Measurements from ENCODE around the gene MRPS18A. TPM values are rescaled to one million over a fixed set of nuclear protein-coding genes. Genes with fewer than 3 reads are reported as not detected.

MRPS18A gene
- total and polyA plus RNA-seq, 2 of the 13 experiments (the other 11 are each of a cell fraction or from before 2014, with no cell fraction given) = 87.8 to 89.1 TPM

DNA sequence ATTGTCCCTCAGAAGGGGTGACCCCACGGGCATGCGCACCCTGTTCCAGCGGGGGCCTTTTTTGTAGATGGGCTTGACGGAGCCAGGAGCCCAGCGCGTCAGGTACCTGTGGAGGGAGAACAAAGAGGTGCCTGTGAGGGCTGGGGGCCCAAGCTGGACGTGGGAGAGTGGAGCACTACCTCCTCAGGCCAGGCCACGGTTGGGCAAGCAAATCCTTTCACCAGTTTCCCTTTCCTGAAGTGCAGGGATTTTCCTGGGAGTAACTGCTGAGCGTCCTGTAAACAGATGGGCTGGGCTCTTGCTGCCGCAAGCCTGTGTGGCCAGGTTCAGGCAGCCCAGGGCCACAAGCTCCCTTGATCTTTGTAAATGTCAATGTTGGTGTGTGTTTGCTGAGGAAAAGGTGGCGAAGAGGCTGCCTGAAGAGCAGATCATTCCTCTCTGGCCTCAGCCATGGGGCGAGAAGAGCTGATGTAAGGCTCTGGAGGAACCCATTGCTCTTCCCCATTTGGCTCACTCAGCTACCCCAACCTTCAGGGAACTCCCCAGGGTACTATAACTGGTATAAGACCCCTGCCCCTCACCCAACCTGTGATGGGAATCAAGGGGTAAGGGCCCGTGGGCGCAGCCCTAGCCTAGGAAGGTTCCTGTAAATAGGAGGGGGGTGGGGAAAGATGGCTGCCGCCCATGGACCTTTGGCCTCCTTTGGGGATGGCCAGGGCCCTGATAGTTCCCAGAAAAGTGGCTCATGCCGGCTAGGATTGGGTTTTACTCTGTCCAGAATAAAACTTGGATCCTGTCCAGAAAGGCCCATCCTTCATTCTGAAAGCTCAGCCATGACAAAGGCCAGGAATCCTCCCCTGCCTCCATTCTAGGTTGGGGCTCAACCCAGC is 15.5 kb downstream of the MRPS18A start (continued):
- TF ChIP-seq, protein P1, sequence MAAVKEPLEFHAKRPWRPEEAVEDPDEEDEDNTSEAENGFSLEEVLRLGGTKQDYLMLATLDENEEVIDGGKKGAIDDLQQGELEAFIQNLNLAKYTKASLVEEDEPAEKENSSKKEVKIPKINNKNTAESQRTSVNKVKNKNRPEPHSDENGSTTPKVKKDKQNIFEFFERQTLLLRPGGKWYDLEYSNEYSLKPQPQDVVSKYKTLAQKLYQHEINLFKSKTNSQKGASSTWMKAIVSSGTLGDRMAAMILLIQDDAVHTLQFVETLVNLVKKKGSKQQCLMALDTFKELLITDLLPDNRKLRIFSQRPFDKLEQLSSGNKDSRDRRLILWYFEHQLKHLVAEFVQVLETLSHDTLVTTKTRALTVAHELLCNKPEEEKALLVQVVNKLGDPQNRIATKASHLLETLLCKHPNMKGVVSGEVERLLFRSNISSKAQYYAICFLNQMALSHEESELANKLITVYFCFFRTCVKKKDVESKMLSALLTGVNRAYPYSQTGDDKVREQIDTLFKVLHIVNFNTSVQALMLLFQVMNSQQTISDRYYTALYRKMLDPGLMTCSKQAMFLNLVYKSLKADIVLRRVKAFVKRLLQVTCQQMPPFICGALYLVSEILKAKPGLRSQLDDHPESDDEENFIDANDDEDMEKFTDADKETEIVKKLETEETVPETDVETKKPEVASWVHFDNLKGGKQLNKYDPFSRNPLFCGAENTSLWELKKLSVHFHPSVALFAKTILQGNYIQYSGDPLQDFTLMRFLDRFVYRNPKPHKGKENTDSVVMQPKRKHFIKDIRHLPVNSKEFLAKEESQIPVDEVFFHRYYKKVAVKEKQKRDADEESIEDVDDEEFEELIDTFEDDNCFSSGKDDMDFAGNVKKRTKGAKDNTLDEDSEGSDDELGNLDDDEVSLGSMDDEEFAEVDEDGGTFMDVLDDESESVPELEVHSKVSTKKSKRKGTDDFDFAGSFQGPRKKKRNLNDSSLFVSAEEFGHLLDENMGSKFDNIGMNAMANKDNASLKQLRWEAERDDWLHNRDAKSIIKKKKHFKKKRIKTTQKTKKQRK (IDR thresholded peaks at IDR 0.05; ENCODE audit: low read length) = no peak
- TF ChIP-seq, protein P2, sequence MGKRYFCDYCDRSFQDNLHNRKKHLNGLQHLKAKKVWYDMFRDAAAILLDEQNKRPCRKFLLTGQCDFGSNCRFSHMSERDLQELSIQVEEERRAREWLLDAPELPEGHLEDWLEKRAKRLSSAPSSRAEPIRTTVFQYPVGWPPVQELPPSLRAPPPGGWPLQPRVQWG (CRISPR knock-in tag; IDR thresholded peaks at IDR 0.05; ENCODE audit: borderline replicate concordance, low read depth) = no peak
- TF ChIP-seq ZNF773 (CRISPR knock-in tag; IDR thresholded peaks at IDR 0.05; ENCODE audit: borderline replicate concordance) (no peak), HNF4A (CRISPR knock-in tag; IDR thresholded peaks at IDR 0.05) (peak; percentile 76), NFE2L1 (CRISPR knock-in tag; IDR thresholded peaks at IDR 0.05; ENCODE audit: borderline replicate concordance) (no peak), RFX1 (IDR thresholded peaks at IDR 0.05) (no peak), EP300 (IDR thresholded peaks at IDR 0.05; ENCODE audit: low read depth in 2 of 2, low read length in 2 of 2) (peak in 1 of 2 experiments; percentile 65; a peak in 2 of 4 replicates), EP300 (CRISPR knock-in tag; IDR thresholded peaks at IDR 0.05; ENCODE audit: borderline replicate concordance) (peak; percentile 50; the same call in 1 of the 2 replicates), SOX6 (IDR thresholded peaks at IDR 0.05) (no peak), SOX6 (CRISPR knock-in tag; IDR thresholded peaks at IDR 0.05) (peak; percentile 88), DPF2 (CRISPR knock-in tag; IDR thresholded peaks at IDR 0.05; ENCODE audit: borderline replicate concordance, low read depth) (peak; percentile 81), U2AF1 (optimal IDR thresholded peaks at IDR 0.05; ENCODE audit: low read depth, low read length) (peak; percentile 59), FOXO1 (CRISPR knock-in tag; IDR thresholded peaks at IDR 0.05) (peak; percentile 86), ZNF367 (CRISPR knock-in tag; IDR thresholded peaks at IDR 0.05; ENCODE audit: borderline replicate concordance) (no peak), ELF3 (CRISPR knock-in tag; IDR thresholded peaks at IDR 0.05) (peak; percentile 90), FOXP1 (IDR thresholded peaks at IDR 0.05) (peak; percentile 45; the same call in 1 of the 2 replicates), FOXP1 (CRISPR knock-in tag; IDR thresholded peaks at IDR 0.05) (peak; percentile 97), ERF (CRISPR knock-in tag; IDR thresholded peaks at IDR 0.05) (peak; percentile 82; the same call in 1 of the 2 replicates), HOXA3 (CRISPR knock-in tag; IDR thresholded peaks at IDR 0.05) (peak; percentile 73), ZNF615 (CRISPR knock-in tag; IDR thresholded peaks at IDR 0.05; ENCODE audit: borderline replicate concordance) (peak; percentile 27; the same call in 1 of the 2 replicates), HMGA1 (CRISPR knock-in tag; conservative IDR thresholded peaks at IDR 0.05) (no peak), ZFP1 (CRISPR knock-in tag; IDR thresholded peaks at IDR 0.05) (0 out of 2 replicates have a peak, but pooled peaks have one; percentile 50)
- TF ChIP-seq, protein P3, sequence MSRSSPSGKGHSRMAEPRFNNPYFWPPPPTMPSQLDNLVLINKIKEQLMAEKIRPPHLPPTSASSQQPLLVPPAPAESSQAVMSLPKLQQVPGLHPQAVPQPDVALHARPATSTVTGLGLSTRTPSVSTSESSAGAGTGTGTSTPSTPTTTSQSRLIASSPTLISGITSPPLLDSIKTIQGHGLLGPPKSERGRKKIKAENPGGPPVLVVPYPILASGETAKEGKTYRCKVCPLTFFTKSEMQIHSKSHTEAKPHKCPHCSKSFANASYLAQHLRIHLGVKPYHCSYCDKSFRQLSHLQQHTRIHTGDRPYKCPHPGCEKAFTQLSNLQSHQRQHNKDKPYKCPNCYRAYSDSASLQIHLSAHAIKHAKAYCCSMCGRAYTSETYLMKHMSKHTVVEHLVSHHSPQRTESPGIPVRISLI (CRISPR knock-in tag; IDR thresholded peaks at IDR 0.05; ENCODE audit: borderline replicate concordance) = peak; percentile 43
- TF ChIP-seq, protein P4, sequence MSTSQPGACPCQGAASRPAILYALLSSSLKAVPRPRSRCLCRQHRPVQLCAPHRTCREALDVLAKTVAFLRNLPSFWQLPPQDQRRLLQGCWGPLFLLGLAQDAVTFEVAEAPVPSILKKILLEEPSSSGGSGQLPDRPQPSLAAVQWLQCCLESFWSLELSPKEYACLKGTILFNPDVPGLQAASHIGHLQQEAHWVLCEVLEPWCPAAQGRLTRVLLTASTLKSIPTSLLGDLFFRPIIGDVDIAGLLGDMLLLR (CRISPR knock-in tag; IDR thresholded peaks at IDR 0.05) = peak; percentile 25; the same call in 1 of the 2 replicates

All from HepG2 (cell line).